Activated CD4-positive, alpha-beta T cell treated with anti-CD3 and anti-CD28 coated beads for 24 hours (primary cell): ENCODE measurements around the gene SMARCD3.

Source experiments
- DNase-seq, 2 donors: peaks; one replicate each; pipeline ENCODE4 v3.0.0-alpha.2; 2020; ENCODE audit warnings: low read depth in 2 of 2

SMARCD3 gene

GRCh38 chr7:151272877-151273276 lies 24.4 kb upstream of the SMARCD3 start:
- no peak for DNase-seq

DNA sequence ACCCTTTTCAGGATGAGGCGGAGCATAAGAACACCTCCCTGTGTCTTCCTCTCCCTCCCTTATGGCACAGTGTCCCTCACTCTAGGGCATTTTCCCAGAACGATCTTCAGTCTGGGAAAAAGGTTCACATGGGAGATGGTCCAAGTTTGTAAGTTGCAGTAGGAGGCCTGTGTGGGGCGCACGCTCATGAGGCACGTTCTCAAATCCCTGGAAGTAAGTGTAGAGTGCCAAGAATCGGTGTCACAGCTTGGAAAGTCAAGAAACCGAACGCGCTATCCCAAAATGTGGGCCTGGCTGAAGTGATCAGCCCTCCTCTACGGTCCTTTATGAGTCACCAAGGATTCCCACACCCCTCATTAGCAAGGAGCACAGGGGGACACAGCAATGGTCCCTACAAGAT lies 23.9 kb upstream of the SMARCD3 start:
- DNase-seq, result no peak

DNA sequence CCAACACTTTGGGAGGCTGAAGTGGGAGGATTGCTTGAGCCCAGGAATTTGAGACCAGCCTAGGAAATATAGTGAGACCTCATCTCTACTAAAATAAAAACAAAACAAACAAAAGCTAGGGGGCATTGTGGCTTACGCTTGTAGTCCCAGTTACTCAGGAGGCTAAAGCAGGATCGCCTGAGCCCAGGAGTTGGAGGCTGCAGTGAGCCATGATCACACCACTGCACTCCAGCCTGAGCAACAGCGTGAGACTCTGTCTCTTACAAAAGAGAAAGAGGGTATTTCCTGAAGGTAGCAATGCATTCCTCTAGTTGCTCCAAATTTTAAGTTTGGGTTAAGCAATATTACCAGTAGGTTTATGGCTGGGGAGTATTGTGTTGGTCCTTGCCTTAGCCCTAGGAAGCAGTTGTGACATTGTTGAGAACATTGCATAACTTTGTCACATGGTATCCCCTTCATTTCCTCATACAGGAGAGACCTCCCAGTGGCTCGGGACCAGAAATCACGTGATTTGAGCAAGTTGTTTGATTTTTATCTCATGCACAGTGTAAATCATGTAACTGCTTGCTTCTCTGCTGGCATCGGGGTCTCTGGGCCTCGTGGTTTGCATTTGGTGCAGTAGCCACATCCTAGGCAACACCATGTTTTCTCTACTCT lies 23.3 kb upstream of the SMARCD3 start:
- no peak for DNase-seq

GRCh38 chr7:151269511-151269910 lies 21.0 kb upstream of the SMARCD3 start:
- no peak for DNase-seq

GRCh38 chr7:151265351-151265931 lies 16.9 kb upstream of the SMARCD3 start:
- DNase-seq, result no peak

GRCh38 chr7:151264615-151265014 lies 16.1 kb upstream of the SMARCD3 start:
- no peak for DNase-seq

DNA sequence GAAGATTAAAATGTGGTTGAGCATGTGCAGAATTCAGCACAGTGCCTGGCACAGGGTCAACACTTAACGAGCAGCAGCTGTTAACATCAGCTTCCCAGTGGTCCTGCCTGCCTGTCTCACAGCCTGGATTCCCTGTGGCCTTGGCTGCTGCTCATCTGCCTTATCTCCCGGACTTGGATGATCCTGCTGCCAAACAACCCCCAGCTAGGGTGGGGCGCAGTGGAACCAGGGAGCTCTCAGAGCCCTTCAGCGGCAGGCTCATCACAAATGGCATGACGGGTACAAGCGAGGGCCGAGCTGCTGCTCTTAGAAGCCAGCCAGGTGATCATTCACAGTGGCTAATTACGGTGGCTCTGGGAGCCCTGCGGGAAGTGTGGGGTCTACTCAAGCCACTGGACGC lies 13.0 kb upstream of the SMARCD3 start:
- no peak for DNase-seq

DNA sequence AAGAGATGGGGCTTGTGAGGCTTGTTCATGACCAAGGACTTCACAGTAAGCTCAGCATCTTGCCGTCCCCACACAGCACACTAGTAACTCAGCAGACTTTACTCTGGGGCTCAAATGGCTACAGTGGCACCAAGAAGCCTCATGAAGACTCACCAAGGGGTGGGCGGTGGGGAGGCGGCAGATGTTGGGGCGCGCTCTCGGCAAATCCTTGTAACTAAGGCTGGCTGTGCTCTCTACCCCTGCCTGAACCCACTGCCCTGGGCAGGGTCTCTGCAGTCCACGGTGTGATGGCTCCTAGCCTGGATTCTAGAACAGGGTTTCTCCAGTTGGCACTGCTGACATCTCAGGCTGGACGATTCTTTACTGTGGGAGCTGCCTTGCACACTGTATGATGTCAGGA lies 12.4 kb upstream of the SMARCD3 start:
- no peak for DNase-seq

DNA sequence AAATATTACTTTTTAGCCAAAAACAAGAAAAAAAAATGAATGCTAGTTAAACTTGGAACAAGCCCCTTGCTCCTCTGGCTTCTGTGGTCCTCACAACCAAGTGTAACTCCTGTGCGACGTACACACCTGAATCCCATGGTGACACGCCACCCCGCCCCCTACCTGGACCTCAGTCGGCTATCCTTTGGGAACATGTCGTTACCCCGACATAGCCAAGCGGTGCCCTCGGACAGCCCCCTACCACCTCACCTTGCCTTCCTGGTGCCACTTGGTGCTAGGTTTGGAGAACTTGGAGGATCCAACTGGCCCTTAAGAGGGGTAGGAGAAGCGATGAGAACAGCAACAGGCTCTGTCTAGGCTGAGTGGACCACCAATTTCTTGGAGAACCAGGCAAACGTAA lies 12.0 kb upstream of the SMARCD3 start:
- no peak for DNase-seq

DNA sequence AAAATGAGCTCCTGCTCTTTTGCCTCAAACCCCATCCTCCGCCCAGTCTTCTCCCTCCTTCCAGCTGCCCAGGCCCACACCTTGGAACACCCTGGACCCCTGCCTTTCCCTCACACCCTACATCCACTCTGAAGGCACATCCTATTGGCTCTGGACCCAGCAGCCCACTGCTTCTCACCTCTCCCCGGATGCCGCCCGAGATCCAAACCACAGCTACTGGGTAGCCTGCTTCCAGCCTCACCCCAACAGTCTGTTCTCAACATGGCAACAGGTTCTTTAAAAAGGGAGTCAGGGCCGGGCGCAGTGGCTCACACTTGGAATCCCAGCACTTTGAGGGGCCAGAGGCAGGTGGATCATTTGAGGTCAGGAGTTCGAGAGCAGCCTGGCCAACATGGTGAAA lies 9.5 kb upstream of the SMARCD3 start:
- no peak for DNase-seq

GRCh38 chr7:151256410-151257045 lies 8.0 kb upstream of the SMARCD3 start:
- DNase-seq, result no peak

DNA sequence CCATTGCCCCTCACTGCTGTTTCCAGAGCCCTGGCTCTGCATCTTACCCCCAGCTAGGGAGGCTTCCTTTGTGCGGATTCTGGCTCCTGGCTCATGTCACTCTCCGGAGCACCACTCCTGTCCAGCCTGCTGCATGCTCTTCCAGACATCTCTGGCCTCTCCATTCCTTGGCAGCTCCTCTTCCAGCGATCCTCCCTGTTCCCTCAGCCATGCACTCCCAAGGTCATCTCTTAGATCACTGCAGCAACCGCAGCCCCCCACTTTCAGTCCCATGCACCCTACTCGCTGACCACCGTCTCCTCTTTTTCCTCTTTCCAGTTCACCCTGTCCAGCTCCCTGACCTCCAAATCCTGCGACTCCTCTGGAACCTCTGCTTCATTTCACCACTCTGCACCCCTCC lies 6.9 kb upstream of the SMARCD3 start:
- no peak for DNase-seq

GRCh38 chr7:151254851-151255250 lies 6.4 kb upstream of the SMARCD3 start:
- DNase-seq, result no peak

DNA sequence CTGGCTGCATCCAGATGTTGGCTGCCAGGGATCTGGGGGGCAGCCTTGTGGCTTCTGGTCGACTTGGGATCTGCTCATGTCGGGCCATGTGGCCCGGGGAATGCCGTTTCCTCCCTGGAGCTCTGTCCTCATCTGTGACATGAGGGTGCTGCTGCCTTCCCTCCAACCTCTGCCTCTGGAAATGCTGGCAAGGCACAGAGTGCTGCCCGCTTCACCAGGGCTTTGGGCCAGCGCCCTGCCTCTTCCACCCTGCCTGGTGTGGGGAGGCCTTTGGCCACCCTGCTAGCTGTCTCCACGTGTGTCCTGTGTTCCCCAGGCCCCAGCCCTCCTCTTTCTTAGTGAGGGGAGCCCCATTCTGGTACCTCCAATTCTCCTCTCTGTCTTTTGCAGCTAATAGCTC lies 5.8 kb upstream of the SMARCD3 start:
- no peak for DNase-seq

DNA sequence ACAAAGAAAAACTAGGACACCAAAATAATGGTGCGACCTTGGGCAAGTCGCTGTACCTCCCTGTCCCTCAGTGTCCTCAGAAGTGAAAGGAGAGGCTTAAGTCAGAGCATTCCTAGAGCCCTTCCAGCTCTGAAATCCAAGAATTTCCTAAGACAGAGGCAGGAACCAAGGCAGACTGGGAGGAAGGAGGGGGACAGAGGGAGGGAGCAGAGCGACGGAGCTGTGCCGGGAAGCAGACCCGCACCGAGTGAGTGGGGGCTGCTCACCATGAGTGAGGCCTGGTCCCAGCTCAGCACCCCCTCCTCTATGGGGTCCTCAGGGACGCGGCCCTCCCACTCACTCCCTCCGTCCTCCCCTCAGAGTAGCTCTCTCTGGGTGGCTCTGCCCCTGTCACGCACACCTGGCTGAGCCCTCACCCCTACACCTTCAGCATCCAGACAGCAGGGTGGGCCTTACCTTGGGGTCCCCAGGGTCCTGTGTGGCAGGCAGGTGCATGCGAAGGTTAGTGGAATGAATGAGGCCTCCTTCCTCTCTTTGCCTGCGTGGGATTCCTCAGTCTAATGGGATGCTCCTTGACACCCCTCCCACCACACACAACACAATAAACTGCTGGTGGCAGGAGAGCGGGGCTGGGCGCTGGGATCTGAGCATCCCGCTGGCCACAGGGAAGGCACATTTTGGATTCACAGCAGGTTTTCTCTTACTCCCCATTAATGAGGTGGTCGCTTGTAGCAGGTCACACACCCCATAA lies 4.6 kb upstream of the SMARCD3 start:
- no peak for DNase-seq

DNA sequence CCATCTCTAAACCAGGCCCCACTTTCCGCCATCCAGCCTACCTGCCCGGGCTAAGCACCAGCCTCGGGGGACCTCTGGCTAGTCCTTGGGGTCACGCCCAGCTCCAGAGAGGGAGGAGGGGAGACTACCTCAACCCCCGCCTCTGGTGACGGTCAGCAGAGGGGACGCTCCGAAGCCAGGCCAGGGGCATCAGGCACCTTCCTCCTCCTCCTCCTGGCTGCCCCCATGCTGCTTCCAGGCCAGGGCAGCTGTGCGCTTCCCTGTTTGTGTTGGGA lies 4.0 kb upstream of the SMARCD3 start:
- no peak for DNase-seq

GRCh38 chr7:151251689-151252560 lies 3.4 kb upstream of the SMARCD3 start:
- no peak for DNase-seq

- DNase-seq, result no peak
These were observed 2.8 kb upstream of the SMARCD3 start for GRCh38 chr7:151251328-151251688.

GRCh38 chr7:151250181-151251132 lies 2.0 kb upstream of the SMARCD3 start:
- DNase-seq, result no peak

GRCh38 chr7:151249732-151250072 lies 1.2 kb upstream of the SMARCD3 start:
- DNase-seq, result no peak
